Adrenal gland (tissue), 5 donors: ENCODE results near the gene KLF7.

Experiments
- CTCF ChIP-seq, 6 experiments: fragments of 450-650 bp in 4 of 6; fragments of 200-600 bp in 2 of 6; sonication (generic) in 1 of 6; IDR thresholded peaks; 1 replicate in 5 of 6; 2 replicates in 1 of 6; pipeline versions ENCODE4 v1.5.1 to v1.8.0; 2016 to 2021; ENCODE audit warnings: antibody characterized with exemption in 6 of 6, mild to moderate bottlenecking in 2 of 6, moderate library complexity in 1 of 6
- POLR2A ChIP-seq, 2 donors: fragments of 450-650 bp; IDR thresholded peaks; one replicate each; pipeline ENCODE4 v1.6.1; 2017; ENCODE audit warnings: antibody characterized with exemption in 2 of 2, mild to moderate bottlenecking in 2 of 2, moderate library complexity in 1 of 2
- donor health status: DM: no; HTN: no; CAD: no.

- TF ChIP-seq CTCF (IDR thresholded peaks at IDR 0.05), result no peak
- TF ChIP-seq POLR2A (IDR thresholded peaks at IDR 0.05), result no peak
Observed at GRCh38 chr2:207091928-207092327, 73.8 kb downstream of the KLF7 start.
